HFF-Myc (cell line): ENCODE results near the gene COA7.
"Not testable (repeated sequence)": the region's sequence is repeated elsewhere in the genome, so short reads cannot be mapped to it uniquely, and the experiment has no call there.

Experiments used
- DNase-seq: peaks from one replicate; pipeline ENCODE4 v3.0.0-alpha.2; 2011; ENCODE audit warnings: low read depth; ENCODE audit errors: extremely low read depth
- H3K4me3 ChIP-seq: replicated peaks from 2 replicates; pipeline ENCODE4 v1.5.1; 2011; ENCODE audit warnings: low read depth, mild to moderate bottlenecking, control low read depth, low read length
- CTCF ChIP-seq: IDR thresholded peaks from 2 replicates; pipeline ENCODE4 v1.5.1; 2012; ENCODE audit warnings: mild to moderate bottlenecking, low read depth, low read length, control low read depth; ENCODE audit errors: missing control alignments

COA7 gene

GRCh38 chr1:52702886-52703787, 5.0 kb upstream of the COA7 start:
- peak overlapping the region; percentile 31 for H3K4me3 ChIP-seq
- TF ChIP-seq CTCF, result no peak
- no peak for DNase-seq

GRCh38 chr1:52695627-52696026, 2.5 kb downstream of the COA7 start:
- no peak for DNase-seq
- no peak for TF ChIP-seq CTCF
- 0 out of 2 replicates have a peak overlapping the region, but pooled peaks have one; percentile 17 for H3K4me3 ChIP-seq

GRCh38 chr1:52693843-52694242, 4.3 kb downstream of the COA7 start:
- TF ChIP-seq CTCF, result no peak
- DNase-seq, result no peak
- no peak overlapping the region for H3K4me3 ChIP-seq

- not testable (repeated sequence) for DNase-seq, H3K4me3 ChIP-seq
Measured at GRCh38 chr1:52693351-52693750, 4.8 kb downstream of the COA7 start.

- no peak for DNase-seq
Measured at GRCh38 chr1:52692697-52693096, 5.5 kb downstream of the COA7 start.

GRCh38 chr1:52691821-52692220, 6.3 kb downstream of the COA7 start:
- no peak overlapping the region for H3K4me3 ChIP-seq
- no peak for DNase-seq
- TF ChIP-seq CTCF, result no peak

More at GRCh38 chr1:52692697-52693096, 5.5 kb downstream of the COA7 start:
- H3K4me3 ChIP-seq, result no peak overlapping the region
- TF ChIP-seq CTCF, result no peak

- no peak overlapping the region for H3K4me3 ChIP-seq
- no peak for TF ChIP-seq CTCF
- no peak for DNase-seq
Measured at GRCh38 chr1:52686830-52687229, 11.3 kb downstream of the COA7 start.
